Caco-2 (cell line): ENCODE data around the gene RANBP17. TPM values are rescaled to one million over a fixed set of nuclear protein-coding genes. Genes with fewer than 3 reads are reported as not detected.

Source experiments
- BruUV-seq: library from RNA; stranded (reverse); fragments of 400-500 nt; replicated peaks from 2 replicates; lab custom pipeline; 2021; lab: Mats Ljungman, UMichigan
- CTCF ChIA-PET: fragments of 300-600 bp; sonication (Branson Sonifier 250); formaldehyde crosslinking; loops from one replicate; lab custom pipeline; 2022; ENCODE audit warnings: antibody characterized with exemption; lab: Charles Lee
- POLR2A ChIA-PET: fragments of 300-600 bp; sonication (Branson Sonifier 250); formaldehyde crosslinking; loops from one replicate; lab custom pipeline; 2022; ENCODE audit warnings: antibody characterized with exemption; lab: Charles Lee
- DNase-seq, 2 experiments: peaks; one replicate each; pipeline versions ENCODE4 v3.0.0 to v3.0.0-alpha.2; 2020 to 2022
- H3K27me3 ChIP-seq: replicated peaks from 2 replicates; pipeline ENCODE4 v1.6.0; 2011; ENCODE audit warnings: low read length; ENCODE audit not compliant: control insufficient read depth, insufficient read depth
- H3K36me3 ChIP-seq: 2 replicates; pipeline ENCODE4 v1.5.1; 2011; ENCODE audit warnings: low read length; ENCODE audit not compliant: control insufficient read depth, insufficient read depth
- H3K4me1 ChIP-seq: fragments of 250-450 bp; sonication (Bioruptor Pico); 2 replicates; pipeline ENCODE4 v1.5.1; 2020; ENCODE audit warnings: mild to moderate bottlenecking
- H3K4me3 ChIP-seq: 2 replicates; pipeline ENCODE4 v1.5.1; 2011; ENCODE audit warnings: low read depth, mild to moderate bottlenecking, control low read depth, low read length
- H3K9me3 ChIP-seq: fragments of 250-450 bp; sonication (Bioruptor Pico); 2 replicates; pipeline ENCODE4 v1.5.1; 2020; ENCODE audit warnings: mild to moderate bottlenecking, moderate library complexity
- H3K27ac Mint-ChIP-seq: one replicate; pipeline ENCODE4 v1.8.0; 2022; ENCODE audit warnings: mixed read lengths; ENCODE audit not compliant: unreplicated experiment
- H3K27me3 Mint-ChIP-seq: one replicate; pipeline ENCODE4 v1.8.0; 2022; ENCODE audit warnings: mixed read lengths; ENCODE audit not compliant: insufficient read depth, unreplicated experiment
- H3K36me3 Mint-ChIP-seq: one replicate; pipeline ENCODE4 v1.8.0; 2022; ENCODE audit warnings: mild to moderate bottlenecking, mixed read lengths; ENCODE audit not compliant: insufficient read depth, unreplicated experiment
- H3K4me1 Mint-ChIP-seq: one replicate; pipeline ENCODE4 v1.8.0; 2022; ENCODE audit warnings: low read depth, mixed read lengths; ENCODE audit not compliant: unreplicated experiment
- H3K4me3 Mint-ChIP-seq: one replicate; pipeline ENCODE4 v1.8.0; 2022; ENCODE audit warnings: mild to moderate bottlenecking, moderate library complexity, mixed read lengths; ENCODE audit not compliant: unreplicated experiment
- H3K9me3 Mint-ChIP-seq: one replicate; pipeline ENCODE4 v1.8.0; 2022; ENCODE audit warnings: mixed read lengths; ENCODE audit not compliant: unreplicated experiment
- CTCF ChIP-seq, 2 experiments: fragments of 200-600 bp in 1 of 2; IDR thresholded peaks; 1 replicate in 1 of 2; 2 replicates in 1 of 2; pipeline versions ENCODE4 v1.5.1 to v1.8.0; 2011 to 2022; ENCODE audit warnings: antibody characterized with exemption in 1 of 2, control low read depth in 1 of 2, inconsistent platforms in 1 of 2, low read depth in 1 of 2, low read length in 1 of 2, mild to moderate bottlenecking in 1 of 2, moderate library complexity in 1 of 2; ENCODE audit not compliant: insufficient read depth in 1 of 2, severe bottlenecking in 1 of 2, unreplicated experiment in 1 of 2
- intact Hi-C: fragments of 100-400 bp; cut with micrococcal nuclease; formaldehyde crosslinking; loops from one replicate; pipeline ENCODE4 v1.10.0; 2022; ENCODE audit not compliant: unreplicated experiment
- total RNA-seq: library from RNA; stranded (reverse); gene quantifications from 2 replicates; pipeline ENCODE4 v1.2.3, GENCODE V29; 2022

Gene RANBP17
- total RNA-seq, 1 experiment from 2014 or later = 28.2 TPM

DNA sequence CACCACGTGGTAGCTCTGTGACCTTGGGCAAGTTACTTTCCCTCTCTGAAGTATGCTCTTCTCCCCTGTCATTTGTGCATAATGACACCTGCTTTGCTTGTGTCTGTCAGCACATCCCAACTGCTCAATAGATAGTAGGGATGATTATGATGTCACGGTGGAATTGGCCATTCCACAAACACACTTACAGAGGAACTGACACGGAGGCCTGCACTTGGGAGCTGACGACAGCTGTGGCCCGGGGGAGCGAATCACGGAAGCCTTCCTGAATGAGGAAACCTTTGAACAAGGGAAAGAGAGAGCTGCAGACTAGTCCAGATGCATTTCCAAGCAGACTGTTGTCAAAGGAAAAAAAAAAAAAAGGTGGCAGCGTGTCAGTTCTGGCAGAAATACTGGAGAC lies 468.2 kb downstream of the RANBP17 start:
- Histone ChIP-seq H3K4me3 (no peak overlapping the region), H3K4me1 (no peaks in the 10 kb centered on the region), H3K36me3 (no peaks in the 10 kb centered on the region), H3K27me3 (no peaks in the 10 kb centered on the region), H3K9me3 (no peaks in the 10 kb centered on the region)
- no peaks in the 10 kb centered on the region for H3K9me3 Mint-ChIP-seq
- peaks cover 2% of the 10 kb centered on the region for H3K27me3 Mint-ChIP-seq
- BruUV-seq = no TSS peak
- intact Hi-C loops = no loop called here
- H3K36me3 Mint-ChIP-seq = peaks cover 5% of the 10 kb centered on the region
- no peak for DNase-seq
- ChIA-PET POLR2A (no interaction called here), CTCF (no interaction called here)
- H3K4me3 Mint-ChIP-seq = no peak overlapping the region
- H3K27ac Mint-ChIP-seq = no peak overlapping the region
- TF ChIP-seq CTCF (IDR thresholded peaks at IDR 0.05; ENCODE audit: insufficient read depth in 1 of 2, low read depth in 1 of 2, low read length in 1 of 2, severe bottlenecking in 1 of 2, unreplicated experiment in 1 of 2) = no peak
- no peaks in the 10 kb centered on the region for H3K4me1 Mint-ChIP-seq

DNA sequence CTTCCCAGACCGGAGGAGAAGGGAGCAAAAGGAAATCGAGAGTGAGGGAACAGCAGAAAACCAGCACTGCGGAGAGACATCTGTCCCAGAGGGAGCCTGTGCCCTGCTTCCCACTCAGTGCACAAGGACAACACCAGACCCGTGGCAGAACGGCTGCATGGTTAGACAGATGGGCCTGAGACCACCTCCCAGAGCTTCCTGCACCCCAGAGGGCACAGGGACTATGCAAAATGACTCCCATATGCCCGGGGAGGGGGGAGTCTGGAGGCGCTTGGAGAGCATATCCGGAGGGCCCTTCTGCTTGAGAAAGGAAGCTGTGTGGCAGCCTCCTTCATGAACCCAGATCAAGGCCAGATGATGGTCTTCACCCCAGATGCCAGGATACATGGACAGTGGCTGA lies 473.8 kb downstream of the RANBP17 start:
- peaks cover 11% of the 10 kb centered on the region for H3K4me1 ChIP-seq
- H3K27ac Mint-ChIP-seq = no peak overlapping the region
- H3K27me3 ChIP-seq = no peaks in the 10 kb centered on the region
- H3K4me3 ChIP-seq = no peak overlapping the region
- no TSS peak for BruUV-seq
- H3K36me3 ChIP-seq = no peaks in the 10 kb centered on the region
- H3K9me3 ChIP-seq = no peaks in the 10 kb centered on the region
- peak overlapping the region; percentile 71 for H3K4me3 Mint-ChIP-seq
- peaks cover 4% of the 10 kb centered on the region for H3K27me3 Mint-ChIP-seq
- H3K36me3 Mint-ChIP-seq = no peaks in the 10 kb centered on the region
- POLR2A ChIA-PET = no interaction called here
- CTCF ChIA-PET = interaction anchor here (1.0 kb wide), 1 partner anchor 128 kb away, joined by 5 read pairs; no protein-coding TSS in a partner anchor
- TF ChIP-seq CTCF (IDR thresholded peaks at IDR 0.05; ENCODE audit: insufficient read depth in 1 of 2, low read depth in 1 of 2, low read length in 1 of 2, severe bottlenecking in 1 of 2, unreplicated experiment in 1 of 2) = no peak
- DNase-seq = no peak
- H3K9me3 Mint-ChIP-seq = no peaks in the 10 kb centered on the region
- no peaks in the 10 kb centered on the region for H3K4me1 Mint-ChIP-seq
- intact Hi-C loops = no loop called here

- Mint-ChIP-seq H3K4me3 (peak overlapping the region; percentile 71), H3K27ac (no peak overlapping the region), H3K4me1 (no peaks in the 10 kb centered on the region), H3K36me3 (no peaks in the 10 kb centered on the region), H3K9me3 (no peaks in the 10 kb centered on the region), H3K27me3 (peaks cover 4% of the 10 kb centered on the region)
- H3K4me1 ChIP-seq = peaks cover 13% of the 10 kb centered on the region
- H3K36me3 ChIP-seq = no peaks in the 10 kb centered on the region
- peak; percentile 69 to 82 for TF ChIP-seq CTCF (IDR thresholded peaks at IDR 0.05; ENCODE audit: insufficient read depth in 1 of 2, low read depth in 1 of 2, low read length in 1 of 2, severe bottlenecking in 1 of 2, unreplicated experiment in 1 of 2)
- ChIA-PET POLR2A (no interaction called here), CTCF (interaction anchor here (0.6 to 1.7 kb wide), 4 partner anchors 129 to 869 kb away, joined by 3 to 7 read pairs (median 6); no protein-coding TSS in a partner anchor)
- intact Hi-C loops = loop anchor here (1.0 kb wide), 2 partner anchors 63 to 129 kb away; no protein-coding TSS in a partner anchor
- no peaks in the 10 kb centered on the region for H3K27me3 ChIP-seq
- peak overlapping the region; percentile 38 for H3K4me3 ChIP-seq
- peak; percentile 48 to 50 for DNase-seq
- BruUV-seq = no TSS peak
- no peaks in the 10 kb centered on the region for H3K9me3 ChIP-seq
These were observed 474.8 kb downstream of the RANBP17 start for GRCh38 chr5:171336521-171337209.
